ENCODE measurements around the gene KATNAL1.
A peak's percentile ranks its signal among the peaks of the same experiment; 100 is the strongest.

Gene KATNAL1

DNA sequence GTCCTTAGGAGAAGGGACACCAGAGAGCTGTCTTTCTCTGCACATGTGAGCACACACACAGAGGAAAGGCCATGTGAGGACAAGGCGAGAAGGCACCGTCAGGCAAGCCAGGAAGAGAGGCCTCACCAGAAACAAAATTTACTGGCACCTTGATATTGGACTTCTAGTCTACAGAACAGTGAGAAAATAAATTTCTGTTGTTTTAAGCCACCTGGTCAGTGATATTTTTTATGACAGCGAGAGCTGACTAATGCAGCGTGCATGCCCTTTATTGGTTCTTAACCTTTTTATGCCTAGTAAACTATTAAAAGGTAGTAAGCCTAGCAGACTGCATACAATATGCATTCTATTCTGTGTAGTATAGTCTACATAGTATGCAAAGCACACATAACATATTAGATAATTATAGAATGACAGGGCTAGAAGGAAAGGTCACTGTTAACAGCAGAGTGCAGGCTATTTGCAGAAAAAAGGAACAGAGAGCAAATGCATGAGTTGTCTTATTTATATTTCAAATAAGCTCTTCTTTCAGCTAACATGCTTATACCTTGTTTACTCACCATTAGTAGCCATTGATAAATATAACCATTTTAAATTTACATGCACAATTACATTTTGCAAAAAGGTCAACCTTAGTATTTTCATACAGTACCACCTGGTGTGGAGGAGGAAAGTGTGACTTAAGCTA is 25.2 kb upstream of the KATNAL1 start:
- no peak for DNase-seq (ENCODE audit: low spot score)

DNA sequence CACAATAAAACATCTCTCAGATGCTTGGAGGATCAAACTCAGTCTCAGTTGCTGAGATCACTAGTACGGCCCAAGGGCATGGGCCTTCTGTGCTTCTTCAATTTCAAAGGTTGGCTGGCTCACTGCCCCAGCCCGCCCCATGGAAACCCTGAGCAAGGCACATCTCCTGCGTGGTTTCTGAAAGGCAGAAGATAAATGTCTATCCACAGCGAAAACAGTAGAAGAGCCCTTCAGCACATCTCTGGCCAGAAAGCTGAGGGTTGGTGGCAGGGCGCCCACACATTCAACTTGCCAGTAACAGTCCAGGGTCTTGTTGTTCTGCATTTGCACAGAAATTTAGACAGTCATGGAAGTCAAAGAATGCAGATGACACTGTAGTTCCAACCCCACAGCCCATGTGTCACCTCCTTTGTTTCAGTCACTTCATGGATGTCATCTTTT is 24.0 kb upstream of the KATNAL1 start:
- DNase-seq (ENCODE audit: low spot score): no peak

DNA sequence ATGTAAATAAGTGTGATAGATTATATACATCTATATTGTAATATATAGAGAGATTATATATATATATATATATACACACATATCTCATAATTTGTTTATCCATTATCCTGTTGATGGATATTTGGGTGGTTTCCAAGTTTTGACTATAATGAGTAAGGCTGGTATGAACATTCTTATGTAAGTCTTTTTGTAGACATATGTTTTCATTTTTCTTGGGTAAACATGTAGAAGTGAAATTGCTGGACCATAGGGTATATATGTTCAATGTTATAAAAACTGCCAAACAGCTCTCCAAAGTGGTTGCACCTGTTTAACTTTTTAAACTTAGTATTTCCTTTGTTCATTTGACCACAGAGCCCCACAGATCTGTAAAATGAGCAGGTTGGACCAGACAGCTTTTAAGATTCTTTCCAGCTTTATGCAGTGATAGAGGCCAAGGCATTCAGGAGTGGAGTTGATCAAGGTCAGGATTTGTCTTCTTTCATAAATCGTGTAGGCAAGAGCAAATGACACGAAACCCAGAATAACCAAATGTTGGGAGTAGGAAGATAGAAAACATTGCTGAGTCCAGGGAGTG is 21.7 kb upstream of the KATNAL1 start:
- no peak for DNase-seq (ENCODE audit: low spot score)

DNA sequence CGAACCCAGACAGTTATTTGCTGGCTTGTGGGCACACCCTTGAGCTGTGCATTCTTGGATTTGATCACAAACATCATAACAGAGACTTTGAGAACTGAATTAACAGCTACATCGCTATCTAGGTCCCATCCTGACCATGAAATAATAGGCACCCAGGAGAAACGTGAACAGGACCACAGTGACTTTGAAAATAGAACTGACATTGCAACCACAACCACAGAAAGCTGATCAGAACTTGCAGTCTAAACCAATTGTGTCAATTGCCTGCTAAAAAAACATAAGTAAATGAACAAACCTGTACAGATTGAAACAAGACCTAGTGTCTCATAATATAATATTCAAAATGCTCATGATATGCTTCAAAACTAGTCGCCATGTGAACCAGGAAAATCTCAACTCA is 18.3 kb upstream of the KATNAL1 start:
- no peak for DNase-seq (ENCODE audit: low spot score)

DNA sequence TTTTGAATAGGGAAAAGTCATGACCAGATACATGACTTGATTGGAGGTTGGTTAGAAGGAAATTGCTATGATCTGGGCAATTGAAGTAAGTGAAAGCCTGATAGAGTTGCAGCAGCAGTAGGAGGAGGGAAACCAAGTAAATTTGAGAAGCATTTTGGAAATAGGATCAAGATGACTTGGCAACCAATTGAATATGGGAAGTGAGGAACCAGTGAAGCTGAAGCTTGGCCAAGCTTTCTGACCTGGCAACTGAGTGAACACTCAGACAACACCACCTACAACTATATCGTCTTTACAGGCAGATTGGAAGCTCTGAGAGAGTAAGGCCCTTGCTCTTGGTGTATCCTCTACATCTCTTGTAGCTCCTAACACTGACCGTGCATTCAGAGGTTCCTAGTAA is 16.2 kb upstream of the KATNAL1 start:
- DNase-seq (ENCODE audit: low spot score): no peak

DNA sequence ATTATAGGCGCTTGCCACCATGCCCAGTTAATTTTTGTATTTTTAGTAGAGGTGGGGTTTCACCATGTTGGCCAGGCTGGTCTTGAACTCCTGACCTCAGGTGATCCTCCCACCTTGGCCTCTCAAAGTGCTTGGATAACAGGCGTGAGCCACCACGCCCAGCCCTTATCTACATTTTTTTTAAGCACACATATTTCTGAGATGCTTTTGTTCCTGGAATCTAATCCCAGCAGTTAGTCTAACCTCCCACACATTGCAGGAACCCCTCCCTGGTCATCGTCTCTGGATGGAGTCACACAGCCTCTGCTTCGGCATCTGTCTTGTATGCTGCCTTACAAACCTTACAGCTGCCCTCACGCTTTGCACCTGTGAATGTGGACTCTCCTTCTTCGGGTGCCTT is 15.1 kb upstream of the KATNAL1 start:
- DNase-seq (ENCODE audit: low spot score): no peak

DNA sequence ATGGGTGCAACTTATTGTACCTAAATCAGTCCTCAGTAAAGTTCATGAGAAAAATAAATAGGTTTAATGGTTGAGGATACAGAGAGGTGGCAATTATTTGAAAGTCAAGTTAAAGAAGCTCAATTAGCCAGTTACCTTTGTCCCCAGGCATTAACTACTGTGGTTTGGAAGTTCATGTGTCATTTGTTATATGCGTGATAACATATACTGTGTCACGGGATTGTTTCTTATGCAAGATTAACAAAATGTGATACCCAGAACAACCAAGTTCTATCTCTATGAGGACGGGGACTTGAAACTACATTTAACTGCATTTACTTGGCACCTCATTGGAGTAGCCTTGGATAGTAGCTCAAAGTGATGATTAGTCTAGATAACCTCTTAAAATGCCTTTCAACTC is 13.9 kb upstream of the KATNAL1 start:
- no peak for DNase-seq (ENCODE audit: low spot score)

DNA sequence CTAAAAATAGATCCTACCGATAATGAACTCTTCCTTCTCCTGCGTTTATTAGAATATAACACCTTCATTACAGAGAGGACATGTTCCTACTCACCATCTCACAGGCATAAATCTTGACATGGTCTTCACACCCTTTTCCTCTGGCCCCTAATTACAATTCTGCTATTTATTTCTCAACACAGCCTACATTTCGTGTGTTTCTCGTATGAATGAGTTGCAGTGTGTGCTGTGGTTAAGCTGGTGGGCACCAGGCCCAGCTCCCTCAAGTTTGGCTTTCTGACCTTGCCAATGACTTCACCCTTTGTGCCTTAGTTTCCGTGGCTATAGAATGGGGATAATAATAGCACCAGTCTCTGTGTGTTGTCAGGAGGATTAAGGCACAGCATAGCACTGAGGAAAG is 12.3 kb upstream of the KATNAL1 start:
- DNase-seq (ENCODE audit: low spot score): peak; percentile 37

DNA sequence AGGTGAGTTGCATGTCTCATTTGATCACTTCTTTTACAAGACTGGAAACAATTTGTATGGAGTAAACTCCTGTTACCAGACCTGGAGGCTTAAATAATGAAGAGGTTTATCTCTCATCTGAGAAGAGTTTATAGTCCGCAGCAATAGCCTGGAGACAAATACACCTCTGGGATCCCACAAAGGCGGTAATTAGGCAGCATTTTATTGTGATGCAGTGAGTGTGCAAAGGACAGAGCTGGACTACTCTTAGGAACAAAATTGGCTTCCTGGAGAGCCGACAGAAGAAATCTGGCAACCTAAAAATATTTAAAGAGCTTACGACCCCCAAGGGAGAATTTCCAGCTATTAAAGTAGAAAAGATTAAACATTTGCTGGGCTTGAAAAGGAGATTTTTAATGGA is 11.8 kb upstream of the KATNAL1 start:
- no peak for DNase-seq (ENCODE audit: low spot score)

DNA sequence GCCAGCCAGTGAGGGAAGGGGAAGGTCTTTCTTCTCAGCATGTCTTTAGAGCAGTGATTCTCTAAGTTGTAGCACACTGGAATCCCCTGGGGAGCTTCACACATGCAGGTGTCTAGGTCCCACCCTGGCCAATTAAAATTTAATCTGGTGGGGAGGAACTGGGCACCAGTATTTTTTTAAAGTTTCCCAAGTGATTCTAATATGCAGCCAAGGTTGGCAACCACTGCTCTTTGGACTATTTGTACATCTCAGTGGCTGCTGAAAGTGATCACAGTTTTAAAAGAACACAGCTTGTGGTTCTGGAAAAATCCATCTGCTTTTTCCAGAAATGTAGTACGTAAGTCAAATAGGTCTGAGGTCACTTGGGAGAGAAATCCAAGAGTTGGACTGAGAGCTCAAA is 10.7 kb upstream of the KATNAL1 start:
- no peak for DNase-seq (ENCODE audit: low spot score)

DNA sequence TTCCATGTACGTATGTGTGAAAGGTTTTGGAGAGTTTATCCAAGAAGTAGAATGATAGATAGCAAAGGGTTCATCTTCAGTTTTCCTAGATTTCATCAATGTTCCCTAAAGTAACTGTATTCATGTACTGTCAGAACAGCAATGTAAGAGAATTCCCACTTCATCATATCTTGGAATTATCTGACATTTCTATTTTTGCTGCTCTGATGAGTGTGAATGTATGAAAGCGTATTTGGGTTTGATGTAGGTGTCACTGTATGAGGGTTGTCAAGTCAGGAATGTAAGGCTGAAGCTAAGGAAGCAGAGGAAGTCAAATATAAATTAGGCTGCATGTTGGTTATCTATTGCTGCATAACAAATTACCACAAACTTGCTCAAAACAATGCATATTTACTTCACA is 7.2 kb upstream of the KATNAL1 start:
- DNase-seq (ENCODE audit: low spot score): no peak

DNA sequence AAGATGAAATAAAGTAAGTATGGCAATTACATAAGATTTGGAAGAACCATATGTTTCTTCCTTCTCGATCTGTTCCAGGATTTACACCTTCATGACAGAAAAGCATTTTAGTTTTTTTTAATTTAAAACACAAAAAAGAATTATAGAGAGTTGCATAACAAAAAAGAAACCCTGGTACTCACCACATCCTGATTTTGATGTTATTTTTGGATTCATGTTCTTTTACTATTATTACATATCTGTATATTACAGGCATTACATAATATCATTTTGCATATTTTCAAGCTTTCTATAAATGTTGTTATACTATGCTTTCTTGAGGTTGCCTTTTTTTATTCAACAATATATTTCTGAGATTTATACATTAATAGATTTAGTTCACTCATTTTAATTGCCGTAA is 6.7 kb upstream of the KATNAL1 start:
- DNase-seq (ENCODE audit: low spot score): no peak

DNA sequence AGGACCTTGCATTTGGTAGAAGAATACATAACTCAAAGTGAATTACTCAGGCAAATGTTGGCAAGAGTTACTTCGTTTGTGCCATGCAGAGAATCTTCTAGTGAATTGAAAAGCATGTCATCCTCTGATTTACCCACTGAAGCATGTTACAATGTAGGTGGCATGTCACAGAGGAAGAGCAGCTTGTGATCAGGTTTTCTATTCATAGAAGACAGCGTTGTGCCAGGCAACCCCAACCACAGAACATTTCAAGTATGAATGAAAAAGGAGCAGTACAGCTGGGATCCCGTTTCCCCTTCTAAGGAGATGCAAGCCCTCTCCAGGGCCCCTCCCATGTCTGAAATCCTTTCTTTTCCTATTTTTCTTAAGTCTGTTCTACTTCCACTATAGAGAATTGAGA is 6.0 kb upstream of the KATNAL1 start:
- DNase-seq (ENCODE audit: low spot score): no peak

DNA sequence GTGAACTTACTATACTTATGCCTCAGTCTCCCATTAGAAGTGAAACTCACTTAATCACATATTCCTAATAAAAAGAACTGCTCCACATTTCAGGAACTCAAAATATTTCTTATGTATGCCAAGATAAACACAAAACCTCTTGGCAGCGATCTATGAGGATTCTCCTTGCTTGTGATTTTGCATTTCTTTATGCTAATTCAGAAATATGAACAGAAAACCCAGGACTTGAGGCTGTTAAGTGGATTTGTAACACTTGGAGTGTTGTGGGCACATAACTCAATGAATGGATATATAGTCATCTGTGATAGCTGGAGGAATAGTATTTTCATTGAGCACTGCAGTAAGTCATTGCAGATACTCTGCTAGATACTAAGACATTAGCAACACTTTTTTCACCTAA is 5.6 kb upstream of the KATNAL1 start:
- DNase-seq (ENCODE audit: low spot score): no peak

DNA sequence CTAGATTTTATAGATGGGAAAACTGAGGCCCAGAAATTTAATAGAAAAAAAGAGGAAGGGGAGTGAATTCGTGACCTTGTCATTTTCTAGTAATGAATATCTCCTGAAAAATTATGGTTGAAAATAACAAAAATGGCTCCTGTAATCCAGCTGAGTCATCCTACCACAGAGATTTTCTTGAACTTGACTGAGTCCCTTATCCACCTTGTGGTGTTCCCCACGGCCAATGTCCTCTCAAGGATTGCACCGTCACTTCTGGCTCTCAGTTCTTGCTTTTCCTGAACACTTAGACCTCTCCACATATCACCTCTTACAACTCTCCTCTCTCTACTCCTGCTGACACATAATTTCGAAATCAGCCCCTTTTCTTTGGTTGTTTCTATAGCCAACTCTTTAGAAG is 1.2 kb upstream of the KATNAL1 start:
- DNase-seq (ENCODE audit: low spot score): peak; percentile 17

DNA sequence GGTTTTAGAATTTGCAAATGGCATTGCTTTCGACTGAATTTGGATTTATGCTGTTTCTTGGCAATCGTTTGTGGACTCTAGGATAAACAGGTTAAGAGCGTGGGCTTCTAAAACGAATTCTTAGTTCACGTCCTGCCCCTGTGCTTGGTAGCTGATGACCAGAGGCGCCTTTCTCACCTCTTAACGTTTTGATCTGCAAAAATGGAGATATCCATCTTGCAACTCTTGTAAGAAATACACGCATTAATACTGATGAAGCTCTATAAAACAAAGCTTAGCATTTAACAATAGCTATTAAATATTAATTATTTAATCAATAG is 580 bp upstream of the KATNAL1 start:
- no peak for DNase-seq (ENCODE audit: low spot score)

DNA sequence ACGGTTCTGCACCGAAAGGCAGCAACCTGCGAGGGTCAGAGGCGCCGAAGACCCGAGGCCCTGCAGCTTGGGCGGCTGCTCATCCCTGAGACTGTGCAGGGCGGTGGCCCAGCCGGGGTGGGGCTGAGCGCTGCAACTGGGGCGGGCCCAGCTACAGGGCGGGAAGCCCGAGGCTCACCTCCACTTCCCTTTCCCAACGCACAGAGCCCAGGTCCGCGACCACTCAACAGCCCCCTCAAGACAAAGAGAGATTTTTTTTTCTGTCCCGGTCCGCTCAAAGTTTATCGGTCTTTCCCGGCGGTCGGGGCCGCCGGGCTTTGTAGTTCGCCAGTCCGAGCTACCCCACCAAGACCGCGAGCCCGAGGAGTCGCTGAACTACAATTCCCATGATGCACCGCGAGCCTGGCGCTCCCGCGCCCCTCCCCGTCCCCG is 573 bp downstream of the KATNAL1 start:
- DNase-seq (ENCODE audit: low spot score): peak; percentile 90

DNA sequence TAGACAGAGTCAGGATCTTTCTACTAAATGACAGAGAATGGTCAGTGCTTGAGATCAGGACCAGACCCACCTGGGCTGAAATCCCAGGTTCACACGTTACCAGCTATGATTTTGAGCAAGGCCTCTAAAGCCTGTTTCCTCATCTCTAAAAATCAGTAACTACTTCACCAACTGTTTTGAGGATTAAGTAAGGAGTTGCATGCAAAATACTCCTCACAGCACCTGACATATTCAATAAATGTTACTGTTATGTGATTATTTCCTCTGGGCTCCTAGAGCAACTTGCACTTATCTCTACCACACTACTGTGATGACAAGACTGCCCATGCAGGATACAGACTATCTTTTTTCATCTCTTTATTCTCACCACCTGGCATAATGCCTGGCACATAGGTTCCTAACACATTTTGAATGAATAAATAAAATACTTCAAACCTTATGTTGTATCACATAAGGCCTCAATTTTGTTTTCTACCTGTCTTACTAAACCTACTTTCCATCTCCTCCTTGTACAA is 1.8 kb downstream of the KATNAL1 start:
- no peak for DNase-seq (ENCODE audit: low spot score)

DNA sequence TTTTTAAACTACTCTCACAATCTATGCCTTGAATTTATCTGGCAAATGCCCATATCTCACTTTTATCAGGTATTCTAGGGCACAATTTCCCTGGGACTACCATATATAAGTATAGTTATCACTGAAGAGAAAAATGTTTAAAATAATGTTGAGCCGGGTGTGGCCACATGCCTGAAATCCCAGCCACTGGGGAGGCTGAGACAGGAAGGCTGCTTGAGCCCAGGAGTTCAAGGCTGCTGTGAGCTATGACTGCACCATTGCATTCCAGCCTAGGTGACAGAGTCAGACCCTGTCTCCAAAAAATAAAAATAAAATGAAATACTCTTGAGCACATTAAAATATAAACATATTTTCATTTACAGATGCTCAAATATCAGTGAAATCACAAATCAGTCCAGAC is 4.1 kb downstream of the KATNAL1 start:
- no peak for DNase-seq (ENCODE audit: low spot score)

DNA sequence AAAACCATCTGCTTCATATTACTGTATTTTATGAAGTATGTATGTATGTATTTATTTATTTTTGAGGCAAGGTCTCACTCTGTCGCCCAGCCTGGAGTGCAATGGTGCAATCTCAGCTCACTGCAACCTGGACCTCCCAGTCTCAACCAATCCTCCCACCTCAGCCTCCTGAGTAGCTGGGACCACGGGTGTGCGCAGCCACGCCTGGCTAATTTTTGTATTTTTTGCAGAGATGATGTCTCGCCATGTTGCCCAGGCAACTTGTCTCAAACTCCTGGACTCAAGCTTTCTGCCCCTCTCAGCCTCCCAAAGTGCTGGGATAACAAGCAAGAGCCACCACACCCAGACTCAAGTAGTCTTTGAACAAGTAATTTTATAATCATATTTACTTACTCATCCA is 5.5 kb downstream of the KATNAL1 start:
- DNase-seq (ENCODE audit: low spot score): no peak

DNA sequence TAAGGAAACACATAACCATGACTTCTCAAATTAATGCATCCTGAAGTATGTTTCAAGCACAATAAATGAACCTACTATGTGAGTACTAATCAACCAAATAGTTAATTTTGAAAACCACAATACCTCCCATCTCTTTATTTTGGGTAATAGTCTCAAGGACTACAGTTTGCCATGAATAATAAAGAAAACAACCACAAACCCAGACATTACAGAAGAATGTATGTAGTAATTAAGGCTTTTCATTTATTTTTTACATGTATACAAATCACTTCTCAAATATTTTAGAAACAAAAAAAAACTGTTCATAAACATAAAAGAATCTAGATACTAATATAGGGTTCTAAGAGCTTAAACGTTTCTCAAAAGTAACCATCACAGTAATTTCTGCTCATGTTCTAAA is 6.8 kb downstream of the KATNAL1 start:
- DNase-seq (ENCODE audit: low spot score): no peak

DNA sequence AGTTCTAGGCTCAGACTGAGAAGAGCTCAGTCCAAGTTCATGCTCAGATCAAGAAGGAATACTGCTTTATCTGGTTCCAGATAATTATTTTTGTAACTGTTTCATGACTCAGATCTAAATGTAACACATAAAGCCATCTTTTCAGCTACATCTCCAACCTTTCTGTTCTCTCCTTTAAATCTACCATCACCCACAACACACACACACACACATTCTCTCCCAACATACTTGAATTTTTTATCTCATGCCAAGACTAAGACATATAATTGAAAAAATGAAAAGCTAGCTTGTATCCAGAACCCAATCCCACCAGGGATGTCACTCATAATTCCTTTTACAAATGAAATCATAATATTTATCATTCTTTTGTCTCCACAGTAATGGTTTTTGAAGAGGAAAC is 7.6 kb downstream of the KATNAL1 start:
- DNase-seq (ENCODE audit: low spot score): no peak

DNA sequence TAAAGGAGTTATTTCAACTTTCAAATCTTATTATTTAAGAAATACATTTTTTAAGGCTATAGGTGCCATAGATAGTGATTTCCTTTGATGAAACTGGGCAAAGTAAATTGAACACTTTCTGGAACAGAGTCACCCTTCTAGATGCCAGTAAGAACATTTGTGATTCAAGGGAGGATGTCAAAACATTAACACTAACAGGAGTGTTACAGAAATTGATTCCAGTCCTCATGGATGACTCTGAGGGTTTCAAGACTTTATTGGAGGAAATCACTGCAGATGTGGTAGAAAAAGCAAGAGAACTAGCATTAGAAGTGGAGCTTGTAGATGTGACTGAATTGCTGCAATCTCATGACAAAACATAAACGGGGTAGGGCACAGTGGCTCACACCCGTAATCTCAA is 12.2 kb downstream of the KATNAL1 start:
- DNase-seq (ENCODE audit: low spot score): no peak

DNA sequence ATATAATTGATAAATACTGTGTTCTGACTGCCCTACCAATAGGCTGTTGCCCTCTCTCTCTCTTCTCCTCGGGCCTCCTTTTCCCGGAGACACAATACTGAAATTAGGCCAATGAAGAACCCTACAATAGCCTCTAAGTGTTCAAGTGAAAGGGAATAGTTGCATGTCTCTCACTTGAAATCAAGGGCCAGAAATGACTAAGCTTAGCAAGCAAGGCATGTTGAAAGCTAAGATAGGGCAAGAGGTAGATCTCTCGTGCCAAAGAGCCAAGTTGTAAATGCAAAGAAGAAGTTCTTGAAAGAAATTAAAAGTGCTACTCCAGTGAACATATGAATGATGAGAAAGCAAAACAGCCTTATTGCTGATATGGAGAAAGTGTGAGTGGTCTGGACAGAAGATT is 13.3 kb downstream of the KATNAL1 start:
- DNase-seq (ENCODE audit: low spot score): no peak

All from AG08395 (cell line).